Measurements from ENCODE around the gene GOLGA8B.
"Not testable (repeated sequence)": the region's sequence is repeated elsewhere in the genome, so short reads cannot be mapped to it uniquely, and the experiment has no call there.

GOLGA8B gene

DNA sequence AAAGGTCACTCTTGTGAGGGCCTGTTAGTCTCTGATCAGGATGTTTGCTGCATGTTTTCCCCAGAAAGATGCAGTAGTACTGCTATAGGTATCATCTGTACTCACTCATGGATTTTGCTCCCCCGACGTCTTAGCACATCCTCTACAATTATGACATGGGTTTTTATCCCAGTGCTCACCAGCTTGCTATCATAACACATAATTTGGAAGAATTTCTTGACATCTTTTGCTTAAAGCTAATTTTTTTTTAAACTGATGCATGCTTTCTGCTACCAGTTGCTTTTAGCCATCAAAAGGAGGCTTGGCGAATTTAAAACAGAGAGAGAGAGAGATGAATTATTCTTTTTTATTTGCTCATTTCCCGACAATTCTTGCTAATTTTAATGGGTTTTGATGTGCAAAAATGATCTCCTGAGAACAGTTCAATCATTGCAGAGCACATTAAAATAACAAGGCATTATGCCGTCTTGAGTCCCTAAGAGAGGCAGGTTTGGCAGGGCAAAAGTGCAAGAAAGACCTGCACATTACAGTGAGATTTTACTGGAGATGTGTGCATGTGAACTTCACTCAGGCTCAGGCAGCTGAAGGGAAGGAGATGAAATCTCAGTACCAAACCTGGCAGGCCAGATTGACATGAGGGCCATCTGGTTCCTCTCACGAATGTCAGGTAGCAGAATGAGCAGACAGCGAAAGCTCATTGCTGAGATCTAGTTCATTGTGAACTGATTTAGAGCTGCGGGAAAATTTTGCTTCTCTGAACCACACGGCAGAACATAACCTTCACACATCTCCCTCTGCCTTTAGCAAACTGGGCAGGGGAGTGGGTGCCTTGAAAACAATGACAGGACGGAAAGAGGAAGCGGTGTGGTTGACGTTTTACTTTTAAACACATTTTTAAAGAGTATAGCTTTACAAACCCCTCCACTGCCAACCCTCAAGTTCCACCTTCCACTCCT lies 25.9 kb upstream of the GOLGA8B start:
- no peak for DNase-seq
- no peak for TF ChIP-seq POLR2A (IDR thresholded peaks at IDR 0.05; ENCODE audit: low read length)
- TF ChIP-seq GATA1 (IDR thresholded peaks at IDR 0.05; ENCODE audit: low read depth, low read length) = no peak

DNA sequence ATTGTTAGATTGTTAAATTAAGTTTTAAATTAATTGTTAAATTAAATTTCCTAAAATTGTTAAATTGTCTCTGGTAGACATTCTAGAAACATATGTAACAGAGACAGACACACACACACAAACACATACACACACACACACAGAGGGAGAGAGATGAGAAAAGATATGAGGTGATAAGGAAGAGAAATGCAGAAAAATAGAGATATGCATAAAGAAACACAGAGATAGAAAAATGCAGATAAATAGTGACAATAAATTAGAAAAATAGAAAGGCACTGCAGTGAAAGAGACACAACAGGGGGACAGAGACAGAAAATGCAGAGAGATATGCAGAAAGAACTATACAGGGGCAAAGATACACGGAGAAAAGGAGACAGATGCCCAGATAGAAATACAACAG lies 25.1 kb upstream of the GOLGA8B start:
- TF ChIP-seq POLR2A (IDR thresholded peaks at IDR 0.05; ENCODE audit: low read length) (no peak), GATA1 (IDR thresholded peaks at IDR 0.05; ENCODE audit: low read depth, low read length) (no peak)
- no peak for DNase-seq

DNA sequence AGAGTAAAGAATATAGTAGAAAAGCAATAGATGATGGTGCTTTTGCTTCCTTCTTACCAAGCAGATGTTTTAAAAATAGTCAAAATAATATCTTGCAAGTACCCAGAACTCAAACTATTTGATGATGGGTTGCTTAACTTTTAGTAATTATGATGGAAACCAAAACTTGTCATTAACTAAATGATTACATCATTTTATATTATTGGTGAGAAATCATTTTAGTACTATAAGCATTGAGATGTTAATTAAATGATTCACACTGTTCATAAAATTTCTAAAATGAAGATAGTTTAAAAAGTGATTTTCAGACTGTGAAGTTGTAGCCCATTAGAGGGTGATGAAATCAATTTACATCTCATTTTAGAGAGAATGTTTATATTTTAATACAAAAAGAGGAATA lies 24.4 kb upstream of the GOLGA8B start:
- no peak for DNase-seq
- no peak for TF ChIP-seq GATA1 (IDR thresholded peaks at IDR 0.05; ENCODE audit: low read depth, low read length)
- no peak for TF ChIP-seq POLR2A (IDR thresholded peaks at IDR 0.05; ENCODE audit: low read length)

DNA sequence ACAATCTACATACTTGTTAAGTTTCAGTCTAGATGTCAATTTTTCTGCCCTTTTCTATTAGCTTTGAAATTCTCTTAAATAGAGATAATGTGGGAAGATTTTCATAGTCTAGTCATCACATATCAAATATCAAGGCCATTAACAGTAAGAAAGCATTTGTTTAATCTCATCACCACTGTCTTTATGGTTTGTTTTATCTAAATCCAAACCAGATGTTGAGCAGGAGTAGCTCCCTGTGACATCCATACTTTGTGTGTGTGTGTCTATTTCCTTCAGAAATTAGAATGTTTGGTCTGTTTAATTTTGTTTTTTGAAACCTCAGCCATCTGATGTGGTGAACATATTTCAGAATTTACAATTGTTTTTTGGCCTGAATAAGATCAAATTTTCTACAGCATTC lies 23.1 kb upstream of the GOLGA8B start:
- no peak for TF ChIP-seq POLR2A (IDR thresholded peaks at IDR 0.05; ENCODE audit: low read length)
- TF ChIP-seq GATA1 (IDR thresholded peaks at IDR 0.05; ENCODE audit: low read depth, low read length) = no peak
- no peak for DNase-seq

DNA sequence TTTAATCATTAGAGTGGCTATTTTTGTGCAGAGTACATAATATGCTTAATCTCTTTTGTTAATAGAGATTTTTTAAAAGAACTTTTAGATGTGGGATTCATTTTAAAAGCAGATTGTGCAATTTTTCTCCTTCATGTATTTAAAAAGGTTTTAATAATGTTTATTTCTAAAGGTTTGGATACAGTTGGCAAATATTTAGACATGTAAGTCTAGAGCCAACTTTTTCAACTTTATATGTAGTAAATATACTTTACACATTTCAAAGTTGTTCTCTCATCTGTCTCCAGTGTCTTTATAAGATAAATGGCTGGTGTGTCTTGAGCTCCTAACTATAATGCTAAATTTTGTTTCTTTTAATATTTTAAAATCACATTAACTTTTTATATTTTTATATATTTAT lies 22.7 kb upstream of the GOLGA8B start:
- no peak for DNase-seq
- TF ChIP-seq POLR2A (IDR thresholded peaks at IDR 0.05; ENCODE audit: low read length) = no peak
- no peak for TF ChIP-seq GATA1 (IDR thresholded peaks at IDR 0.05; ENCODE audit: low read depth, low read length)

DNA sequence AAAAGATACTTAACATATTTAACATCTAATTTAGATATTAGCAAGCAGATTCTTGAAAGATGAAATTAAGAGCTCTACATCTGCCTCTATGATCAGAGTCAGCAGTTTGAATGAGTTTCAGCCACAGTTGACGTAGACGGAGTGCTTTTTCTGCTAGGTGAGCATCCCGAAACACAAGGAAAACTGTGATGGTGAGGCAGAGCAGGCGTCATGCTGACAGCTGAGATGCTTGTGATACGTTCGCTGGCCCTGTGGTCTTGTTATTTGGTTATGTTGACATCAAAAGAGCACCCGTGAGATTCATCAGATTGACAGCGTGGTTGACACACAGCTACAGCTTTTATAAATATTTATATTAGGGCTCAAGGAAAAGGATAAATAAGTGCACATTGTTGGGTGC lies 19.6 kb upstream of the GOLGA8B start:
- TF ChIP-seq GATA1 (IDR thresholded peaks at IDR 0.05; ENCODE audit: low read depth, low read length) (no peak), POLR2A (IDR thresholded peaks at IDR 0.05; ENCODE audit: low read length) (no peak)
- DNase-seq = no peak

DNA sequence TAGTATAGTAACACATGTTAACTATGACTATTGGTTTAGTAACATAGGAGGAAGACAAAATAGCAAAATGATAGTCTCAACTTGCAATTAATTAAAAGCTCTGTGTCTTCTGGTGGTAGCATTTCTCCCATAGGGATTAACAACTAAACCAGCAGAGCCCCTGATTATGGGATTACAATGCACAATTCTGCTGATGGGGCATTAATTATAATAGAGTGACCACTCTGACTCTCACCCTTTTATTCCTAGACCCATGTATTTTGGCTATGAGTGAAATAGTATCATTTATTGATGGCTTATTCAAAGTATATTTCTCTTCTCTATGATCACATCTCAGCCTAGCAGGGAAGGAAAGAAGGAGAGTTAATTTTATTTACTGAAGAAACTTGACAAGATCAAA lies 17.5 kb upstream of the GOLGA8B start:
- TF ChIP-seq GATA1 (IDR thresholded peaks at IDR 0.05; ENCODE audit: low read depth, low read length) (no peak), POLR2A (IDR thresholded peaks at IDR 0.05; ENCODE audit: low read length) (no peak)

DNA sequence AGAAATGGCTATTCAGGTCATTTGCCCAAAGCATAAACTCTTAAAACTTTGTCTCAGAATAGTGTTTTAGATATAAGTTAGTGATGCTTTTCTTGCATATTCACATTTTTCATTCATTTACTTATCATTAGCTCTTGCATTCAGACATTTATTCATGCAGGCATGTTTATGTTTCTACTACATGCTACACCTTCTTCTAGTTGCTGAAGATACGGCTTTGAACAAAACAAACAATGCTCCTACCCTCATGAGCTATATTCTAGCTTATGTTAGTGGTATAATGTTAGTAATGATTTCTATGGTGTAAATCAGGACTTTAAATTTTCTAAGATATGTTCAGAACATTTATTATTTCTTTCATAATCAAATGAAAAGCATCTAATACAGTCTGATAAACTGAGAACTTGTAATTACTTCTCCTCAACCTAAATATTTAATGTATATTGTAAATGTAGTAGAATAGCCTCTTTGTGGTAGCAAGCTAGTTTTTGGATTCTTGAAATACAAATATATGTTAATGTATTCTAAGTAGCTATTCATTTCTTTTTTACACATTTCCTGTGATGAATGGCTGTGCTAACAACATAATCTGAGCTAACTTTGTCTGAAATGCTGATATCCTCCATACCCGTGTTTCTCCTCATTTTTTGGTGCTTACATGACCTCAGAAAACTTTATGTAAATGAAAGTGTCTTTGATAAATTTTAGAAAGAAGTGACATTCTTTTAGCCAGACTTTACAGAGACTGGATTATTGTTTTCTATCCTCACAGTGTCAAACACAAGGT lies 15.5 kb upstream of the GOLGA8B start:
- TF ChIP-seq GATA1 (IDR thresholded peaks at IDR 0.05; ENCODE audit: low read depth, low read length) (no peak), POLR2A (IDR thresholded peaks at IDR 0.05; ENCODE audit: low read length) (no peak)
- DNase-seq = no peak

More for the DNA sequence above, 17.5 kb upstream of the GOLGA8B start:
- no peak for DNase-seq

DNA sequence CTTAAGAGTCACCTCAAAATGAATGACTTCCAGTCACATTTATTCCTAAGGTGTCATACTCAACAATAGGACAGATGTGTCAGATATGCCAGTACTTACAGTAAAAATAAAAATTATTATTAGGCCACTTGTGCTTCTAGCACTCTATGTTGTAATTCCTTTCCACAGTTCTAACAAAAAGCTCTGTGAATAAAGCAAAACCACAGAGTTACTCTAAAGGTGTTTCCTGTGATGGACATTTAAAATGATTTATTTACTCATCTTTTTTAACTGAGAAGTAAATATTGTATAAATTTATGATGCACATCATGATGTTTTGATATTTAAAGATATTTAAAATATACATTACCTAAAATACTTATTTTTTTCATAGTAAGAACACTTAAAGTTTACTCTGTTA lies 13.9 kb upstream of the GOLGA8B start:
- no peak for DNase-seq
- TF ChIP-seq GATA1 (IDR thresholded peaks at IDR 0.05; ENCODE audit: low read depth, low read length) = no peak
- TF ChIP-seq POLR2A (IDR thresholded peaks at IDR 0.05; ENCODE audit: low read length) = no peak

DNA sequence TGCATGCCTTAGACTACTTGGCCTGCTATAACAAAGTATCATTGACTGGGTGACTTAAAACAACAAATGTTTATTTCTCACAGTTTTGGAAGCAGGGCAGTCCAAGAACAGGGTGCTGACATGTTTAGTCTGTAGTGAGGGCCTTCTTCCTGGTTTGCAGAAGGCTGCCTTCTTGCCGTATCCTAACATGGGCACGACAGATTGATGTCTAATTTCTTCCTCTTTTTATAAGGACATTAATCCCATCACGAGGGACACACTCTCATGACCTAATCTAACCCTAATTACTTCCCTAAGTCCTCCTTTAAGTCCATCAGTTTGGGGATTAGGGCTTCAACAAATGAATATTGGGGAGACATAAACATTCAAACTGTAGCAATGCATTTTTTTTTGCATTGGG lies 10.9 kb upstream of the GOLGA8B start:
- TF ChIP-seq GATA1 (IDR thresholded peaks at IDR 0.05; ENCODE audit: low read depth, low read length) (no peak), POLR2A (IDR thresholded peaks at IDR 0.05; ENCODE audit: low read length) (no peak)
- DNase-seq = no peak

DNA sequence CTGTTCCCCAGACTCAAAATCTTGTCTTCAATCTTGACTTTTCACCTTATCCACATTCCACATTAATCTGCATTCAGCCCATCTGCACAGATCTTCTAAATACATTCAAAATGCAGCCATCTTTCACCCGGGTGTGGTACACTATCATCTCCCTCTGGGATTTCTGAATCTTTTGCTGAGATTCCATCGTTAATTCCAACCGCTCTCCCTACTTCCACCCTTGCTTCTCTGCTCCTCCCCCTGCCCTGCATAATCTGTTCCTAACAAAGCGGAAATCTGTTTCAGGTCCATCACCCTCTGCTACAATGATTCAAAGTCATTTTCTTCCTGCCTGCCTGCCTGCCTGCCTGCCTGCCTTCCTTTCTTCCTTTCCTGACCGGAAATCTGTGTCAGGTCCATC lies 7.9 kb upstream of the GOLGA8B start:
- TF ChIP-seq POLR2A (IDR thresholded peaks at IDR 0.05; ENCODE audit: low read length) (no peak), GATA1 (IDR thresholded peaks at IDR 0.05; ENCODE audit: low read depth, low read length) (no peak)
- DNase-seq = no peak

DNA sequence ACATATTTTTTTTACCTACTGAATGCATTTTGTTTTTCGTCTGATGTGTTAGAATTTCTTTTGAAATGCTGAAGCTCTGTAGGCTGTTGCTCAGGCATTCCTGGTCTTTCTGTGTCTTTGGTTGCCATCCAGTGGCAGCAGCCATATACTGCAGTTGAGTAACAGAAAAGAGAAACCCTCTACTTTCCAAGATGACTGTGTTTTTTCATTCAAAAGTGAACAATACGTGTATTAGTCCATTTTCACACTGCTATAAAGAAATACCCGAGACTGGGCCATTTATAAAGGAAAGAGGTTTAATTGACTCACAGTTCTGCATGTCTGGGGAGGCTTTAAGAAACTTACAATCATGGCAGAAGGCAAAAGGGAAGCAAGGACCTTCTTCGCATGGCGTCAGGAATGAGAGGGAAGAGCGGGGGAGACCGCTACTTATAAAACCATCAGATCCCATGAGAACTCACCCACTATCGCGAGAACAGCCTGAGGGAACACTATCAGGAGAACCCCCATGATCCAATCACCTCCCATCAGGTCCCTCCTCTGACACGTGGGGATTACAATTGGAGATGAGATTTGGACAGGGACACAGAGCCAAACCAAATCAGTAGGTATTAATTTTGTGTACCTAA lies 4.7 kb upstream of the GOLGA8B start:
- TF ChIP-seq GATA1 (IDR thresholded peaks at IDR 0.05; ENCODE audit: low read depth, low read length) (no peak), POLR2A (IDR thresholded peaks at IDR 0.05; ENCODE audit: low read length) (peak; percentile 45)
- DNase-seq = peak; percentile 64 to 73

DNA sequence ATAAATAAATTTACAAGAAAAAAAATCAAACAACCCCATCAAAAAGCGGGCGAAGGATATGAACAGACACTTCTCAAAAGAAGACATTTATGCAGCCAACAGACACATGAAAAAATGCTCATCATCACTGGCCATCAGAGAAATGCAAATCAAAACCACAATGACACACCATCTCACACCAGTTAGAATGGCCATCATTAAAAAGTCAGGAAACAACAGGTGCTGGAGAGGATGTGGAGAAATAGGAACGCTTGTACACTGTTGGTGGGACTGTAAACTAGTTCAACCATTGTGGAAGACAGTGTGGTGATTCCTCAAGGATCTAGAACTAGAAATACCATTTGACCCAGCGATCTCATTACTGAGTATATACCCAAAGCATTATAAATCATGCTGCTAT lies 2.5 kb upstream of the GOLGA8B start:
- not testable (repeated sequence) for DNase-seq

DNA sequence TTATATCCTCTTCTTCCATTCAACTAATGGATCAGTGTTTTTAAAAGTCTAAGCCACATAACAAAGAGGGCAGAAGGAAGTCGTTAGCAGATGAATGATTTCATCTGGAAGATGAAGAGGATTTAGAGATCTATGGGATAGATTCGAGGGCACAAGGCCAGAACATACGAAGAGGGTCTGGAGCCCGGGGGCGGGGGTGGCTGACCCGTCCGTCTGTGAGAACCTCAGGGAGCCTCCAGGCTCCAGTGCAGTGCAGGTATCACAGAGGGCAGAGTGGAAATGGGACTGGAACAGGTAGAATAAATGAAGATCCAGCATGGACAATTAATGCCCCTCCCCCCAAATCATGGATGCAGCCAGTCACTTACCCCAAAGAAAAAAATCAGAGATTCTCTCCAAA lies 1.5 kb upstream of the GOLGA8B start:
- DNase-seq = no peak
- TF ChIP-seq GATA1 (IDR thresholded peaks at IDR 0.05; ENCODE audit: low read depth, low read length) (no peak), POLR2A (IDR thresholded peaks at IDR 0.05; ENCODE audit: low read length) (no peak)

All from erythroblast (primary cell).